OCI-M2 (cell line): Measurements from ENCODE around the gene CDY1.
"Not testable (repeated sequence)": the region's sequence is repeated elsewhere in the genome, so short reads cannot be mapped to it uniquely, and the experiment has no call there.

Experiments used
- DNase-seq: peaks from one replicate; lab custom pipeline; 2025; ENCODE audit not compliant: unreplicated experiment; lab: John Stamatoyannopoulos, UW

Gene CDY1

DNA sequence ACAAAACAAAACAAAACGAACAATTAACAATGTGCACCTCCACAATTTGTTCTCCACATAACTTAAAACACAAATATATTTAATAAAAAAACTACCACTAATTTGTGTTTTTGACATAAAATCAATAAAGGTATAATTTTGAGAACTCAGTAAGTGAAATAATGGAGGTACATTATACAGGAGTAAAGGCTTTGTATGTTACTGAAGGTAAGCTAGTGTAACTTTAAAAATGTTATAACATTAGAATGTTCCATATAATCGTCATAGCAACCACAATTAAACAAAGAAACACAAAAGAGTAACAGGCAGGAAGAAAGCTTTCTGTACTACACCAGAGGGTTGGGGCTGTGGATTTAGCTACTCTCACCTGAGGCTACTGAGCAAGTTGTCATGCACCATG lies at the start of gene CDY1:
CDY1 (plus strand) TSS at position 301 of the 400 bp plus-strand sequence. CDS start 326 bp downstream, outside the sequence.
- DNase-seq: not testable (repeated sequence)

DNA sequence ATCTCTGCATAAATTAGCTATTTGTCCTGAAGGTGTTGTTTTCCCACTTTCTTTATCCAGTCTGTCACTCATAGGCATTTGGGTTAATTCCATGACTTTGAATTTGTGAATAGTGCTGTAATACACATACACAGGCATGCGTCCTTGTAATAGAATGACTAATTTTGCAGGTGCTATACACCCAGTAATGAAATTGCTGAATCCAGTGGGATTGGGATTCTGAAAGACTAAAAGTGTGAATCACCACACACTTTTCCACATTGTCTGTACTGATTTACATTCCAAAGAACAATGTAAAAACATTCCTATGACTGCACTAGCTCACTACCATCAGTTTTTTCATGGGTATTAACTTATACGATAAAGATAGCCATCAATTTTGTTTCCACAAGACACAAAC lies 28.6 kb upstream of the CDY1 start:
- DNase-seq: not testable (repeated sequence)

DNA sequence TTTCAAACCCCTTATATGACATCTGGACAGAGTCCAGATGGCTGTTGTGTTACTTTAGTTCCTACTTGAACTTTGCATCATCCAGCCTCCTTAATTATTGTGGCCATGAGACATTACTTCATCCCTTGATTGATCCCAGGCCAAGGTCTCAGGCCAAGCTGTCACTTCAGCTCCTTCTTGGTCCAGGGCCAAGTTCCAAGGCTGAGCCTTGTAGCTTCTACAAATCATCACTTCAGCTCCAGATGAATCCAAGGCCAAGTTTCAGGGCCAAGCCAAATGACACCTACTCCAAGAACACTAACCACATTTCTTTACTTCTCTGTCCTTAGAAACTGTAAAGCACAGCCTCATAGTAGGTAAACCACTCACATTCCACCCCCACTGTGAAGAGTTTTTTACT lies 1.7 kb upstream of the CDY1 start:
- not testable (repeated sequence) for DNase-seq

GRCh38 chrY:25626524-25626923 lies 4.6 kb downstream of the CDY1 start:
- DNase-seq: not testable (repeated sequence)

GRCh38 chrY:25630383-25631112 lies 8.6 kb downstream of the CDY1 start:
- not testable (repeated sequence) for DNase-seq

DNA sequence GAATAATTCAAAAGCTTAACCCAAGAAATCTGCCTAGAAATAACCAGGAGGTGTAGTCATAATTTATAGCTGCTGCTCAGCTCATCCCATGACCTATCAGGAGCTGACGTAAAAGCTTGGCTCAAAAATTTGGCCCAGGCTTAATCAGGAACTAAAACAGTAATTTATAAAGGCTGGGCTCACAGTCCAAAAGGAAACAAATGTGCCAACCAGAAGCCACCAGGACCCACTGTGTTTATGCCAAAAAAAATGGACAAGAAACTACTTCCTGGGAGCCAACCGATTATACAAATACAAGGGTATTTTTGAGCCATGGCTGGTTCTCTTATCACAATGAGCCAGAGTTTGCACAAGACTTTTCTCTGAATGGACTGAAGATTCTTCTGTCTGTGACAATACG lies 17.9 kb downstream of the CDY1 start:
- not testable (repeated sequence) for DNase-seq

- DNase-seq: not testable (repeated sequence)
Measured at GRCh38 chrY:25643024-25643915, 21.4 kb downstream of the CDY1 start.
